ENCODE measurements around the gene ABI1. TPM values are rescaled to one million over a fixed set of nuclear protein-coding genes. Genes with fewer than 3 reads are reported as not detected.
A peak's percentile ranks its signal among the peaks of the same experiment; 100 is the strongest.

Gene ABI1
- total RNA-seq, 2 donors from 2014 or later, result 43.3 to 50.5 TPM

- no peak for DNase-seq (ENCODE audit: low spot score)
- Histone ChIP-seq H3K36me3 (no peaks in the 10 kb centered on the region), H3K27ac (no peak overlapping the region), H3K4me3 (no peak overlapping the region), H3K4me1 (ENCODE audit: control insufficient read depth in 1 of 2, low read depth in 2 of 2) (peaks cover 8 to 9% of the 10 kb centered on the region in 2 donors), H3K9me3 (no peaks in the 10 kb centered on the region), H3K27me3 (replicated peaks; ENCODE audit: insufficient read depth) (no peaks in the 10 kb centered on the region)
- no peak for ATAC-seq (ENCODE audit: insufficient number of reproducible peaks, low FRiP score, low read depth)
- TF ChIP-seq CTCF (IDR thresholded peaks at IDR 0.05), result no peak
These were observed 2.8 kb upstream of the ABI1 start for GRCh38 chr10:26863351-26864076.

GRCh38 chr10:26861205-26861998, 644 bp upstream of the ABI1 start:
- no peaks in the 10 kb centered on the region for H3K27me3 ChIP-seq (replicated peaks; ENCODE audit: insufficient read depth)
- H3K36me3 ChIP-seq, result no peaks in the 10 kb centered on the region
- H3K9me3 ChIP-seq, result no peaks in the 10 kb centered on the region
- TF ChIP-seq CTCF (IDR thresholded peaks at IDR 0.05), result peak; percentile 77
- H3K27ac ChIP-seq, result no peak overlapping the region
- H3K4me3 ChIP-seq, result peak overlapping the region; percentile 96
- H3K4me1 ChIP-seq (ENCODE audit: control insufficient read depth in 1 of 2, low read depth in 2 of 2), result peaks cover 25 to 30% of the 10 kb centered on the region in 2 donors
- DNase-seq (ENCODE audit: low spot score), result no peak
- ATAC-seq (ENCODE audit: insufficient number of reproducible peaks, low FRiP score, low read depth), result no peak

GRCh38 chr10:26860102-26860442, 686 bp downstream of the ABI1 start:
- H3K4me1 ChIP-seq (ENCODE audit: control insufficient read depth in 1 of 2, low read depth in 2 of 2), result peaks cover 26 to 32% of the 10 kb centered on the region in 2 donors
- H3K36me3 ChIP-seq, result no peaks in the 10 kb centered on the region
- TF ChIP-seq CTCF (IDR thresholded peaks at IDR 0.05), result no peak
- DNase-seq (ENCODE audit: low spot score) (peak; percentile 21), ATAC-seq (ENCODE audit: insufficient number of reproducible peaks, low FRiP score, low read depth) (peak; percentile 78)
- peak overlapping the region; percentile 96 for H3K4me3 ChIP-seq
- H3K27me3 ChIP-seq (replicated peaks; ENCODE audit: insufficient read depth), result no peaks in the 10 kb centered on the region
- no peaks in the 10 kb centered on the region for H3K9me3 ChIP-seq
- peak overlapping the region; percentile 95 to 99 for H3K27ac ChIP-seq

GRCh38 chr10:26859241-26860101, 1.3 kb downstream of the ABI1 start:
- DNase-seq (ENCODE audit: low spot score) (no peak), ATAC-seq (ENCODE audit: insufficient number of reproducible peaks, low FRiP score, low read depth) (no peak)
- Histone ChIP-seq H3K4me1 (ENCODE audit: control insufficient read depth in 1 of 2, low read depth in 2 of 2) (peaks cover 32% of the 10 kb centered on the region in 2 donors), H3K27ac (peak overlapping the region; percentile 95 to 99), H3K4me3 (peak overlapping the region; percentile 96), H3K9me3 (no peaks in the 10 kb centered on the region), H3K36me3 (no peaks in the 10 kb centered on the region), H3K27me3 (replicated peaks; ENCODE audit: insufficient read depth) (no peaks in the 10 kb centered on the region)
- TF ChIP-seq CTCF (IDR thresholded peaks at IDR 0.05), result no peak

GRCh38 chr10:26858707-26859034, 2.1 kb downstream of the ABI1 start:
- Histone ChIP-seq H3K27me3 (replicated peaks; ENCODE audit: insufficient read depth) (no peaks in the 10 kb centered on the region), H3K36me3 (no peaks in the 10 kb centered on the region), H3K4me1 (ENCODE audit: control insufficient read depth in 1 of 2, low read depth in 2 of 2) (peaks cover 32 to 38% of the 10 kb centered on the region in 2 donors), H3K4me3 (peak overlapping the region; percentile 96), H3K9me3 (no peaks in the 10 kb centered on the region), H3K27ac (peak overlapping the region; percentile 38 to 99)
- no peak for TF ChIP-seq CTCF (IDR thresholded peaks at IDR 0.05)
- DNase-seq (ENCODE audit: low spot score), result no peak
- no peak for ATAC-seq (ENCODE audit: insufficient number of reproducible peaks, low FRiP score, low read depth)

Data from thoracic aorta (tissue), 2 donors.